BJ (cell line): Measurements from ENCODE around the gene FANCC. TPM values are rescaled to one million over a fixed set of nuclear protein-coding genes. Genes with fewer than 3 reads are reported as not detected.

Experiments used
- CTCF ChIA-PET: fragments of 350-600 bp; formaldehyde crosslinking; extraction: SDS; loops from one replicate; lab custom pipeline; 2021; ENCODE audit warnings: antibody characterized with exemption, inconsistent platforms; lab: Yijun Ruan, JAX
- POLR2A ChIA-PET: fragments of 300-600 bp; sonication (Branson Sonifier 250); formaldehyde crosslinking; extraction: SDS; loops from one replicate; lab custom pipeline; 2021; ENCODE audit warnings: antibody characterized with exemption; lab: Charles Lee
- DNase-seq: peaks from one replicate; pipeline ENCODE4 v3.0.0-alpha.2; 2011; ENCODE audit warnings: low read depth
- H3K27me3 ChIP-seq: 2 replicates; pipeline ENCODE4 v1.6.0; 2011; ENCODE audit warnings: low read length; ENCODE audit not compliant: control insufficient read depth, insufficient read depth
- H3K36me3 ChIP-seq: 2 replicates; pipeline ENCODE4 v1.5.1; 2011; ENCODE audit warnings: low read length; ENCODE audit not compliant: control insufficient read depth, insufficient read depth
- H3K4me3 ChIP-seq: 2 replicates; pipeline ENCODE4 v1.5.1; 2011; ENCODE audit warnings: low read depth, mild to moderate bottlenecking, control low read depth, low read length
- polyA plus RNA-seq: library from polyadenylated mRNA; depleted of rRNA; stranded (reverse); fragments of >200 nt; gene quantifications from 2 replicates; pipeline ENCODE4 v1.2.3, GENCODE V29; 2011
- TF ChIP-seq, protein P1 (sequence below): IDR thresholded peaks from 2 replicates; pipeline ENCODE4 v1.5.1; 2011; ENCODE audit warnings: low read depth, mild to moderate bottlenecking, control low read depth, inconsistent platforms, low read length, moderate library complexity; ENCODE audit not compliant: insufficient read depth

FANCC gene
- polyA plus RNA-seq, 1 experiment: 6.1 TPM

DNA sequence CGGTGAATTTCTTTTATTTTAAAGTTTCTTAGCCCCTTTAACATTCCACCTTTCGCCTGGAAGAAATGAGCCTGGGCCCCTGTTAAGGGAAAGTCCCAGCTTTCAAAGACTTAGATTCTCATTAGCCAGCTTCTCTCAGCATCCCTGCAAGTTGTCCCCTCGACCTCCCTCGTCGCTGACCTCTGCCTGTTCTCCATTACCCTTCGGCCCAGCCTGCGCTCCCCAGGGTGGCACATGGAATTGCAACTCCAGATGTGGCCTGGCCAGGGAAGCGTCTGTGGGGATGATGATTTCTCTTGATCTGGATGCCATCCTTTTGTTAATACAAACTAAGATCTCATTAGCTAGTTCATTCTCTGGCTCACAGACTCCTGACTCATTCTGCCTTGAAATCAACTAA lies 43.4 kb upstream of the FANCC start:
- CTCF ChIA-PET: no interaction called here
- Histone ChIP-seq H3K36me3 (no peaks in the 10 kb centered on the region), H3K4me3 (no peak overlapping the region), H3K27me3 (peaks cover 4% of the 10 kb centered on the region)
- TF ChIP-seq, protein P1, sequence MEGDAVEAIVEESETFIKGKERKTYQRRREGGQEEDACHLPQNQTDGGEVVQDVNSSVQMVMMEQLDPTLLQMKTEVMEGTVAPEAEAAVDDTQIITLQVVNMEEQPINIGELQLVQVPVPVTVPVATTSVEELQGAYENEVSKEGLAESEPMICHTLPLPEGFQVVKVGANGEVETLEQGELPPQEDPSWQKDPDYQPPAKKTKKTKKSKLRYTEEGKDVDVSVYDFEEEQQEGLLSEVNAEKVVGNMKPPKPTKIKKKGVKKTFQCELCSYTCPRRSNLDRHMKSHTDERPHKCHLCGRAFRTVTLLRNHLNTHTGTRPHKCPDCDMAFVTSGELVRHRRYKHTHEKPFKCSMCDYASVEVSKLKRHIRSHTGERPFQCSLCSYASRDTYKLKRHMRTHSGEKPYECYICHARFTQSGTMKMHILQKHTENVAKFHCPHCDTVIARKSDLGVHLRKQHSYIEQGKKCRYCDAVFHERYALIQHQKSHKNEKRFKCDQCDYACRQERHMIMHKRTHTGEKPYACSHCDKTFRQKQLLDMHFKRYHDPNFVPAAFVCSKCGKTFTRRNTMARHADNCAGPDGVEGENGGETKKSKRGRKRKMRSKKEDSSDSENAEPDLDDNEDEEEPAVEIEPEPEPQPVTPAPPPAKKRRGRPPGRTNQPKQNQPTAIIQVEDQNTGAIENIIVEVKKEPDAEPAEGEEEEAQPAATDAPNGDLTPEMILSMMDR: no peak
- DNase-seq: no peak
- POLR2A ChIA-PET: no interaction called here

DNA sequence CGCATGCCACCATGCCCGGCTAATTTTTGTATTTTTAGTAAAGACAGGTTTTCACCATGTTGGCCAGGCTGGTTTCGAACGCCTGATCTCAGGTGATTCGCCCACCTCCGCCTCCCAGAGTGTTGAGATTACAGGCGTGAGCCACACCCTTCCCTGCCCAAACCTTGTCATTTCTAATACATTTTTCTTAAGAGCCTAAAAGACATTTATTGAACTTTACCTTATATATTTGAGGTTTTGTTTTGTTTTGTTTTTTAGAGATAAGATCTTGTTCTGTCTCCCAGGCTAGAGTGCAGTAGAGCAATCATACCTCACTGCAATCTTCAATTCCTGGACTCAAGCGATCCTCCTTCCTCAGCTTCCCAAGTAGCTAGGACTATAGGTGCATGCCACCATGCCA lies 39.8 kb upstream of the FANCC start:
- POLR2A ChIA-PET: no interaction called here
- CTCF ChIA-PET: no interaction called here
- TF ChIP-seq, protein P1: no peak

DNA sequence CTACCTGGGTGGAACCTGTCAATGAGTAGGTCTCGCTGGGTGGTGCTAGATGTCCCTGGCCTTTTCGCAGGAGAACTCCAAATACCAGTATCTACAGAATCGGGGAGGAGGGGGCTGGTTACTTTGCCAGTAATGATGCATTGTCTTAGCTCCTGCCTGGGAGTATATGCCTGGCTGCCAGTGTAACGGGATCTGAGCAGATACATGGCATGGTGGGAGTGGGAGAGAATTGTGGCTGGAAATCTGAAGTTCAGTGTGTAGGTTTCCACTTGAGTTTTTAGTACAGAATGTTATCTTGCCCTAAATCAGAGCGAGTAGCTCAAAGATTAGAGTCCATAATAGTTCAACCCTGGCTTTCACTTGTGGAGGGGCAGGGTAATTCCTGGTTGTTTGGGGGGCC lies 38.0 kb upstream of the FANCC start:
- Histone ChIP-seq H3K4me3 (no peak overlapping the region), H3K27me3 (peaks cover 4% of the 10 kb centered on the region), H3K36me3 (no peaks in the 10 kb centered on the region)
- DNase-seq: no peak
- CTCF ChIA-PET: no interaction called here
- POLR2A ChIA-PET: no interaction called here
- TF ChIP-seq, protein P1: no peak

More for the DNA sequence above, 39.8 kb upstream of the FANCC start:
- no peak overlapping the region for H3K4me3 ChIP-seq
- peaks cover 4% of the 10 kb centered on the region for H3K27me3 ChIP-seq
- H3K36me3 ChIP-seq: no peaks in the 10 kb centered on the region
- DNase-seq: no peak

DNA sequence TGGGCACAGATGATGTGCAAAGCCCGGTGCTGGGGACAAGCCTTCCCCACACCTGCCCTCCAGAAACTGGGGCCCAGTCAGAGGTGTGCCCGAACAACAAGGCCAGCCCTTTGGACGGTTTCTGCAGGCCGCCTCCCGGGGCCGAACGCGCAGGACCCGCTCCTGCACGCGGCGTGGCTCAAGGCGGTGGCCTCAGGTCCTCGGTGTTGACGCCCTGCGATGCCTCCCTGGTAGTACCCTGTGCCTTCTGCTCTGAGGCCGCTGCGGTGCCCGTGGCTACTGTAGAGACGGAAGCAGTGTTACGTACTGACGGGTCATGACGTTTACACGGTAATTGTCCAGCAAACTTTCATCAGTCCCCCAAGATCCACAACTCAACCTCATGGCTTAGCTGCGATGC lies 33.5 kb upstream of the FANCC start:
- DNase-seq: no peak
- TF ChIP-seq, protein P1: no peak
- Histone ChIP-seq H3K27me3 (peaks cover 10% of the 10 kb centered on the region), H3K36me3 (no peaks in the 10 kb centered on the region), H3K4me3 (no peak overlapping the region)
- ChIA-PET POLR2A (no interaction called here), CTCF (no interaction called here)

DNA sequence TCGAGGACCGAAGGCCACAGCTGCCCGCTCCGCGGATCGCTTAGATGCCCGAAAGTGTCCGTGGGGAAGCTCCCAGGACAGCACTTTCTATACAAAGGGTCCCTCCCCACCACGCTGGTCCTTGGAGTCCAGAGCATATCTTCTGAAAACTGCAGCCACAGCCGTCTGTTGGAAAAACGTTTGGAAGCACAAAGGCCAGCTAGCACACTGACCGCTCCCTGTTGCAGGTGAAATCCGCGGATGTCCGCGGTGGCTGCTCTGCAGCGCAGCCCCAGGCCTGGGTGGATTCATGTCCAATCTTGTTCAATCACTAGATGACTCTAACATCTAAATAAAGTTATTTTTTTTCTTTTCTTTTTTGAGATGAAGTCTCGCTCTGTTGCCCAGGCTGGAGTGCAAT lies 32.8 kb upstream of the FANCC start:
- Histone ChIP-seq H3K27me3 (peaks cover 6% of the 10 kb centered on the region), H3K4me3 (no peak overlapping the region), H3K36me3 (no peaks in the 10 kb centered on the region)
- ChIA-PET POLR2A (no interaction called here), CTCF (no interaction called here)
- TF ChIP-seq, protein P1: no peak
- DNase-seq: no peak
